Measurements from ENCODE around the gene LENG1.

LENG1 gene

GRCh38 chr19:54137699-54138488 is 21.6 kb downstream of the LENG1 start, which contains the start of gene CNOT3:
TSS of gene CNOT3 (plus strand) at chr19:54137762. CDS start at chr19:54142979, 5,217 bp downstream.
- DNase-seq = no peak

GRCh38 chr19:54136864-54137698 is 22.4 kb downstream of the LENG1 start:
- peak; percentile 99 for DNase-seq

GRCh38 chr19:54136086-54136863 is 23.2 kb downstream of the LENG1 start:
- DNase-seq = no peak

- no peak for DNase-seq
These were observed 25.4 kb downstream of the LENG1 start for GRCh38 chr19:54133957-54134590.

- no peak for DNase-seq
These were observed 26.1 kb downstream of the LENG1 start for GRCh38 chr19:54133312-54133956.

- no peak for DNase-seq
These were observed 29.9 kb downstream of the LENG1 start for GRCh38 chr19:54129617-54129996.

- no peak for DNase-seq
These were observed 30.5 kb downstream of the LENG1 start for GRCh38 chr19:54128796-54129616.

- no peak for DNase-seq
These were observed 31.1 kb downstream of the LENG1 start for GRCh38 chr19:54128441-54128725.

- DNase-seq = no peak
These were observed 31.7 kb downstream of the LENG1 start for GRCh38 chr19:54127688-54128440.

- DNase-seq = no peak
These were observed 33.8 kb downstream of the LENG1 start for GRCh38 chr19:54125713-54126112.

- DNase-seq = no peak
These were observed 35.1 kb downstream of the LENG1 start for GRCh38 chr19:54124393-54124792.

- no peak for DNase-seq
These were observed 35.8 kb downstream of the LENG1 start for GRCh38 chr19:54123682-54124081.

GRCh38 chr19:54121259-54121658 is 38.3 kb downstream of the LENG1 start:
- no peak for DNase-seq

GRCh38 chr19:54115109-54116063 is 44.1 kb downstream of the LENG1 start, which contains the start of the genes PRPF31 and TFPT:
TSS of gene PRPF31 (plus strand) at chr19:54115754. CDS start at chr19:54118279, 2,525 bp downstream.
TSS of gene TFPT (minus strand) at chr19:54115657. CDS start at chr19:54115269, 388 bp downstream.
- DNase-seq = peak; percentile 76

- DNase-seq = no peak
These were observed 45.0 kb downstream of the LENG1 start for GRCh38 chr19:54114340-54115108.

- no peak for DNase-seq
These were observed 49.9 kb downstream of the LENG1 start for GRCh38 chr19:54109651-54110050.

GRCh38 chr19:54108496-54108895 is 51.0 kb downstream of the LENG1 start:
- no peak for DNase-seq

- no peak for DNase-seq
These were observed 51.5 kb downstream of the LENG1 start for GRCh38 chr19:54107876-54108490.

Measured in GOT3 (cell line).